Measurements from ENCODE around the gene LRPAP1.

DNA sequence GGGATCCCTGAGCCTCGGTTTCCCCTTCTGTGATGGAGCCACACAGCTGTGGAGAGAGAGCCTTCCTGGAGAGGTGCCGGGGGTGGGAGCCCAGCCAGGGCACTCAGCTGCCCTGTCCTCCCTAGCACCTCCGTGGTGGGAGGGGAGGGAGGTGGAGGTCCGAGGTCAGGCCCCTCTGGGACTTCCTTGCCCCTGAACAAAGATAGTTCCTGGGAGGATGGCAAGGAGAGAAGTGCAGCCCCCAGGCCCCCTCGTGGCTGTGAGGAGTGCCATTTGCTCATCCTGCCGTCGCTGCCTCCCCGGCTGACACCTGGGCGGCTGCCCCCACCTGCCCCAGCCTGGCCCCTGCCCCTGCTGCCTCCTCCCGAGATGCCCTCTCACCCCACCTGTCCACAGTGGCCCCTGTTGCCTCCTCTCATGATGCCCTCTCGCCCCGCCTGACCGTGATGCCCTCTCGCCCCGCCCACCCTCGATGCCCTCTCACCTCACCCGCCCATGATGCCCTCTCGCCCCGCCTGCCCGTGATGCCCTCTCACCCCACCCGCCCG is 56.4 kb downstream of the LRPAP1 start:
- TF ChIP-seq, protein P1, sequence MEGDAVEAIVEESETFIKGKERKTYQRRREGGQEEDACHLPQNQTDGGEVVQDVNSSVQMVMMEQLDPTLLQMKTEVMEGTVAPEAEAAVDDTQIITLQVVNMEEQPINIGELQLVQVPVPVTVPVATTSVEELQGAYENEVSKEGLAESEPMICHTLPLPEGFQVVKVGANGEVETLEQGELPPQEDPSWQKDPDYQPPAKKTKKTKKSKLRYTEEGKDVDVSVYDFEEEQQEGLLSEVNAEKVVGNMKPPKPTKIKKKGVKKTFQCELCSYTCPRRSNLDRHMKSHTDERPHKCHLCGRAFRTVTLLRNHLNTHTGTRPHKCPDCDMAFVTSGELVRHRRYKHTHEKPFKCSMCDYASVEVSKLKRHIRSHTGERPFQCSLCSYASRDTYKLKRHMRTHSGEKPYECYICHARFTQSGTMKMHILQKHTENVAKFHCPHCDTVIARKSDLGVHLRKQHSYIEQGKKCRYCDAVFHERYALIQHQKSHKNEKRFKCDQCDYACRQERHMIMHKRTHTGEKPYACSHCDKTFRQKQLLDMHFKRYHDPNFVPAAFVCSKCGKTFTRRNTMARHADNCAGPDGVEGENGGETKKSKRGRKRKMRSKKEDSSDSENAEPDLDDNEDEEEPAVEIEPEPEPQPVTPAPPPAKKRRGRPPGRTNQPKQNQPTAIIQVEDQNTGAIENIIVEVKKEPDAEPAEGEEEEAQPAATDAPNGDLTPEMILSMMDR (optimal IDR thresholded peaks at IDR 0.05 in 1 of 3, IDR thresholded peaks at IDR 0.05 in 1 of 3, conservative IDR thresholded peaks at IDR 0.05 in 1 of 3; ENCODE audit: extremely low read depth in 1 of 3, insufficient read depth in 2 of 3, low read length in 3 of 3) = no peak
- TF ChIP-seq EZH2 (IDR thresholded peaks at IDR 0.05; ENCODE audit: low read length) = no peak

Data from keratinocyte (primary cell).